Measurements from ENCODE around the gene MAST4. TPM values are rescaled to one million over a fixed set of nuclear protein-coding genes. Genes with fewer than 3 reads are reported as not detected.

The MAST4 gene
- total and polyA plus RNA-seq, 5 donors, result 18.9 to 71.5 (median 52.4) TPM

DNA sequence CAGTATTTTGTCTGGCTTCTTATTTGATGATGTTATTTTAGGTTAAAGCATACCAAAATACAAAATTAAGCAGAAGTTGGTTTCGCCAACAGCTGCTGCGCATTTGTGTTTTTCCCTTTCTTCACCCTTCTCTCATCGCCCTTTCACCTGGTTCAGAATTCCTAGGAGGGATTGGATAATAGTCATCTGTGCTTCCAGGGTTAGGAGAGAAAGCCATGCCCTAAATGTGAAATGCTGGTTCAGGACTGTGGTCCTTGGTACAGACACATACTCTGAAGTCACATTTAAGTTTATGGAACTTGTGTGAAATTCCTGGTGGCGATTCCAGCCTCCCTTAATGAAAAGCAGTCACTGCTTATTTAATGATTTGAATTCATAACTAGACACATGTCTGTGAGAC lies 7.7 kb downstream of the MAST4 start:
- DNase-seq, result no peak
- ATAC-seq, result no peak
- H3K4me1 ChIP-seq (ENCODE audit: control insufficient read depth, insufficient read depth, low read length), result no peaks in the 10 kb centered on the region
- no peak overlapping the region for H3K4me3 ChIP-seq (ENCODE audit: low read length)
- H3K9me3 ChIP-seq (ENCODE audit: control insufficient read depth, low read length), result no peaks in the 10 kb centered on the region
- H3K27me3 ChIP-seq (ENCODE audit: control insufficient read depth, insufficient read depth), result no peaks in the 10 kb centered on the region
- H3K27ac ChIP-seq (ENCODE audit: low read length), result no peak overlapping the region
- 93% methylated on average over 4 of the region's 4 CpGs for WGBS
- intact Hi-C loops (cut with DNase I), result no loop called here

DNA sequence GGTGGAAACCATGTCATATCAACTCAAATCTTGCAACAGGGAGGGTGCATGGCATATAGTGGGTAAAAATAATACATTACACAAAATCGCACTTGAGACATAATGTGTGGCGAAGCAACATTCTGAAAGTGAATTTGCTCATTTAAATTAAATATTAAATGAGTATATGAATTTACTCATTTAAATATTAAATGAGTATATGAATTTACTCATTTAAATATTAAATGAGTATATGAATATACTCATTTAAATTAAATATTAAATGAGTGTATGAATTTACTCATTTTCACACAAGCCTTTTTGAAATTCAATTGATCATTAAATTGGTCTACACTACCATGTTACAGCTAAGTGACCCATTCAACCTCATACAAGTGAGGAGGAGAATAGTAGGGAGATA lies 10.5 kb downstream of the MAST4 start:
- 94% methylated on average over 2 of the region's 2 CpGs for WGBS
- Histone ChIP-seq H3K27ac (ENCODE audit: low read length) (no peak overlapping the region), H3K4me1 (ENCODE audit: control insufficient read depth, insufficient read depth, low read length) (no peaks in the 10 kb centered on the region), H3K4me3 (ENCODE audit: low read length) (no peak overlapping the region), H3K9me3 (ENCODE audit: control insufficient read depth, low read length) (no peaks in the 10 kb centered on the region), H3K27me3 (ENCODE audit: control insufficient read depth, insufficient read depth) (no peaks in the 10 kb centered on the region)
- DNase-seq (no peak), ATAC-seq (no peak)
- intact Hi-C loops (cut with DNase I), result no loop called here

DNA sequence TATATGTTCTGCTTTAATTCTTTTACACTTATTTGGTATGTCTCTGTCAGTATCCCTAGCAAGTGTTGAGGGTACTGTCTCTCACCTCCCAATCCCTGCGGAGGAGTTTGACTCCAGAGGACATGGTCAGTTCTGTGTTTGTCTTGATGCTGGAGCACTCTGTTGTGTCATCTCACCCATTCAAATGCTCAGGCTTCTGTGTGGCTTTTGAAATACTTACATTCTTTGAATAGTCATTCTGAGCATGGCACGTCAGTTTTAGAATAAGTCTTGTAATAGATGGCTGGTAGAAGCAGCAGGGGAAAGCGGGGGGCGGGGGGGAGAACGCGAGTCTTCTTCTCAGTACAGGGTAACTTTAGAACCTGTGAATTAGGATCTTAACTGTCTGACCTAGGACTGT lies 12.3 kb downstream of the MAST4 start:
- intact Hi-C loops (cut with DNase I), result no loop called here

DNA sequence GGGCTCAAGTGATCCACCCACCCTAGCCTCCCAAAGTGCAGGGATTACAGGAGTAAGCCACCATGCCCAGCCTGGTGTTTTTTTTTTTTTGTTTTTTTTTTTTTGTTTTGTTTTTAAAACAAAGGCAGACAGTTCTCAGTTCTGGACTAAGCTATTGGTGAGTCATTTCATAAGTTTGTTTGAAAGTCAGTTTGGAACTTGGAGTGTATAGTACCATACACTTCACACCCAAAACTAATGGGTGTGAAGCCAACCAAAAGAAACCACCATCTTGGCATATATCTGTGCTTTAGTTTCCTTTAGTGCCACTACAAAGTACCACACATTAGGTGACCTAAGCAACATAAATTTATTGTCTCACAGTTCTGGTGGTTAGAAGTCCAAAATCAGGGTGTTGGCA lies 13.4 kb downstream of the MAST4 start:
- no peak overlapping the region for H3K27ac ChIP-seq (ENCODE audit: low read length)
- H3K4me3 ChIP-seq (ENCODE audit: low read length), result no peak overlapping the region
- H3K9me3 ChIP-seq (ENCODE audit: control insufficient read depth, low read length), result no peaks in the 10 kb centered on the region
- no peaks in the 10 kb centered on the region for H3K27me3 ChIP-seq (ENCODE audit: control insufficient read depth, insufficient read depth)
- no peak for DNase-seq
- no peaks in the 10 kb centered on the region for H3K4me1 ChIP-seq (ENCODE audit: control insufficient read depth, insufficient read depth, low read length)
- ATAC-seq, result no peak
- intact Hi-C loops (cut with DNase I), result no loop called here

More for the DNA sequence above, 12.3 kb downstream of the MAST4 start:
- 83% methylated on average over 6 of the region's 6 CpGs for WGBS
- H3K27ac ChIP-seq (ENCODE audit: low read length), result no peak overlapping the region
- ATAC-seq, result no peak
- H3K4me3 ChIP-seq (ENCODE audit: low read length), result no peak overlapping the region
- no peaks in the 10 kb centered on the region for H3K27me3 ChIP-seq (ENCODE audit: control insufficient read depth, insufficient read depth)
- no peaks in the 10 kb centered on the region for H3K4me1 ChIP-seq (ENCODE audit: control insufficient read depth, insufficient read depth, low read length)
- DNase-seq, result no peak
- H3K9me3 ChIP-seq (ENCODE audit: control insufficient read depth, low read length), result no peaks in the 10 kb centered on the region

DNA sequence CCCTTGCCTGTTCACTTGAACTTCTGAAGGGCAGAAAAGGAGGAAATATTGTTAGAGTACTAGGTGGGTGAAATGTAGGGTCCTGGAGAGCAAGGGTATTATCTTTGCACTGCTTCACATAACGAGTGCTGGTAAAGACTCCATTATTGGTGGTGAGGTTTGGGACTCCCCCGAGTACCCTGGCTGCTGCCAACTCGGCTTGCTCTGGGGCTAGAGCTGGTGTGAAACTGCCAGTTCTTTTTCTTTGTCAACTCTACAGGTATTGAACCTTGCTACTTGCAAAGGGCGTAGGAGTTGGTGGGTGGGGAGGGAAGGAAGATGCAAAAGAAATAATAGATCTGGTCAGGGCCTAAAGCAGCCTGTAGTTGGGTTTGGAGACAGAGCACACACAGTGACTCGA lies 16.0 kb downstream of the MAST4 start:
- H3K4me1 ChIP-seq (ENCODE audit: control insufficient read depth, insufficient read depth, low read length), result no peaks in the 10 kb centered on the region
- 73% methylated on average over 5 of the region's 5 CpGs for WGBS
- H3K4me3 ChIP-seq (ENCODE audit: low read length), result no peak overlapping the region
- intact Hi-C loops (cut with DNase I), result no loop called here
- DNase-seq (no peak), ATAC-seq (no peak)
- no peaks in the 10 kb centered on the region for H3K9me3 ChIP-seq (ENCODE audit: control insufficient read depth, low read length)
- no peaks in the 10 kb centered on the region for H3K27me3 ChIP-seq (ENCODE audit: control insufficient read depth, insufficient read depth)
- no peak overlapping the region for H3K27ac ChIP-seq (ENCODE audit: low read length)

DNA sequence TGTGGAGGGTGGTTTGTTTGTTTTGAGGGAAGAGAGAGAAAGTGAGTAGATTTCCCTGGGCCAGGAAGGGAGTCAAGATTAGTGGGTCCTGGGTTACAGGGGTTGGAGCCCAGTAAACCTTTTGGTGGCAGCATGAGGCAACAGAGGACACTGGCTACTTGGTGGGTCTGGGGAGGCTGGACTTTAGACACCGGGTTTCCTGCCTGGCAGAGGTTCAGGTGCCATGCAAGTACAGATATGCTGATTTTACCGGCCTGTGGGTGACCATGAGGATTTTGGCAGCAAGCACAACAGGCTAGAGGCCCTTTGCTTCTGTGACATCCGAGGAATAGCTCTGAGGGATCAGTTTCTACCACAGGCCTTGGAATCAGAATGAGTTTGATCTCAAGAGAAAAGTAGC lies 18.9 kb downstream of the MAST4 start:
- Histone ChIP-seq H3K27me3 (ENCODE audit: control insufficient read depth, insufficient read depth) (no peaks in the 10 kb centered on the region), H3K4me3 (ENCODE audit: low read length) (no peak overlapping the region), H3K27ac (ENCODE audit: low read length) (no peak overlapping the region), H3K4me1 (ENCODE audit: control insufficient read depth, insufficient read depth, low read length) (no peaks in the 10 kb centered on the region), H3K9me3 (ENCODE audit: control insufficient read depth, low read length) (no peaks in the 10 kb centered on the region)
- ATAC-seq, result no peak
- intact Hi-C loops (cut with DNase I), result no loop called here
- WGBS, result 58% methylated on average over 3 of the region's 3 CpGs
- no peak for DNase-seq

DNA sequence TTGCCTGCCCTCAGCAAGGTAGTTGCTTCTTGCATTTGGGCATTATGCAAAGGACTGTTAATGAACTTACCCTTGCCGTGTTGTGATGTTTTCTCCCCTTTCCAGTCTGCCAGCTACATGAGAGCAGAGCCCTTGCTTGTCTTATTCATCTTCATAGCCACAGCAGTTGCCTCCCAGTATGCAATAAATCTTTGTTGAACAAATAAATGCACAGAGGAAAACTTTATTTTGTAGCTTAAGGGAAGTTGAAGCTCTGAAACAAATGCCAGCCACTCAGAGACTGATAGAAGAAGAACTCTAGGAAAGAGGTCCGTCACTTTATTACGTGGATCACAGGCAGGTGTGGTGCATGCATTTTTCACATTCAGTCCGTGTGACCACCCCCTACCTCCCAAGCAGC lies 19.7 kb downstream of the MAST4 start:
- H3K27me3 ChIP-seq (ENCODE audit: control insufficient read depth, insufficient read depth), result no peaks in the 10 kb centered on the region
- H3K9me3 ChIP-seq (ENCODE audit: control insufficient read depth, low read length), result no peaks in the 10 kb centered on the region
- intact Hi-C loops (cut with DNase I), result no loop called here
- H3K4me1 ChIP-seq (ENCODE audit: control insufficient read depth, insufficient read depth, low read length), result no peaks in the 10 kb centered on the region
- 64% methylated on average over 4 of the region's 4 CpGs for WGBS
- ATAC-seq (no peak), DNase-seq (no peak)
- H3K4me3 ChIP-seq (ENCODE audit: low read length), result no peak overlapping the region
- no peak overlapping the region for H3K27ac ChIP-seq (ENCODE audit: low read length)

DNA sequence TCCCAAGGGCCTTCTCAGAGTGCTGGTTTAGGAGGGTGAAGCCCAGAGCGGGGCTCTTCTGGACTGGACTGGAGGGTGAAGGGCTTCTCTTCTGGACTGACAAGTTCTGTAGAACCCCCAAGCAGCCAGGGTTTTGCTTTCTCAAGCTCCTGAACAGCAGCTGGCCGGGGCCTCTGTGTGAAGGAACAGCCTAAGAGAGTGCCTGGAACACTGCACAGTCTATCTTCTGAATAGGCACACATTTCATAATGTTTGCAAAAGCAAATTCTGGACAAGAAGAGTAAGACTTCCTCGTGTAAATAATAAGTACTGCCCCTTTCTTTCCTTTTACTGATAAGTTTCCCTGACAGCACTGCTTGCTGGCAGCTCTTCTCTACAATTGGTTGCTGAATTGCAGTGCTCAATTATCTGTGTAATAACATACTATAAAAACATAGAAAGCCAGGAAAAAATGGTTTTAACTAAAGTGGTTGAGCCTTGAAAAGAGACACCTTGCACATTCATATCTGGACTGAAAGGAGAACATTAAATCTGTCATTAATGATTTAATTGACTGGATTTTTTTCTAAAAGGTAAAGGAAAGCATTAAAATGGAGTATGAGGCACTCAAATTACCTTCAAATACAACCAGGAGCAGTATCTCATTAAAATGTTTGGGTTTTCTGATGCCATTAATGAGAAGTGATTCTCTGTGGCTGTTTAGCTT lies 20.5 kb downstream of the MAST4 start:
- DNase-seq, result peak; percentile 42 to 86 (median 71)
- intact Hi-C loops (cut with DNase I), result no loop called here
- ATAC-seq, result peak; percentile 67 to 82
- no peak overlapping the region for H3K4me3 ChIP-seq (ENCODE audit: low read length)
- H3K27ac ChIP-seq (ENCODE audit: low read length), result peak overlapping the region; percentile 36
- no peaks in the 10 kb centered on the region for H3K27me3 ChIP-seq (ENCODE audit: control insufficient read depth, insufficient read depth)
- WGBS, result 37% methylated on average over 3 of the region's 3 CpGs
- H3K4me1 ChIP-seq (ENCODE audit: control insufficient read depth, insufficient read depth, low read length), result peaks cover 2% of the 10 kb centered on the region
- no peaks in the 10 kb centered on the region for H3K9me3 ChIP-seq (ENCODE audit: control insufficient read depth, low read length)

DNA sequence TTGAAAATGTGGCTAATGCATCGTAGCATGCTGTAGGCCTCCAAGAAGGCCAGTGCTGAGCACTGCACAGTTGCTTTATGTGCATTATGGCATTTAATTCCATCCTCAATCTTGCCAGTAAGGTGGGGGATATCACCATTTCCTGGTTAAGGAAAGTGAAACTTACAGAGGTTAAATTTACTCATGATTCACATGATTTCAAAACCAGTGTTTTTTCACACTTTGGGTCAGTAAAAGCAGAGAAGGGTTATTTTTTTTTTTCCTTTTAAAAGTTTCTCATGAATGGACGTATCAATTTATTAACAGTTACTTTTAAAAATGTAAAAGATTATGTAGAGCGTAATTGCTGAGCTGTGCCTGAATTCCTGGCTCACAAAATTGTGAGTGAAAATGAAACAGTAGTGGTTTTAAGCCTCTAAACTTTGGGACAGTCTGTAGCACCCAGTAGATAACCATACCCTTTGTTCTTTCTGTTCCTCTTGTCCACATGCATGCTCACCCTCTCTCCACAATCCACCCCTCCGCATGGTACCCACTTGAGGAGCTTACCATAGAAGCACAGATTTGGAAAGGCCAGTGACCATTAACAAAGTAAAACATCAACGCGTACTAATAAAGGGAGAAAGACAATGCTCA lies 21.2 kb downstream of the MAST4 start:
- Histone ChIP-seq H3K4me3 (ENCODE audit: low read length) (no peak overlapping the region), H3K4me1 (ENCODE audit: control insufficient read depth, insufficient read depth, low read length) (peaks cover 5% of the 10 kb centered on the region), H3K27ac (ENCODE audit: low read length) (peak overlapping the region; percentile 36), H3K27me3 (ENCODE audit: control insufficient read depth, insufficient read depth) (no peaks in the 10 kb centered on the region), H3K9me3 (ENCODE audit: control insufficient read depth, low read length) (no peaks in the 10 kb centered on the region)
- no peak for ATAC-seq
- intact Hi-C loops (cut with DNase I), result no loop called here
- 68% methylated on average over 6 of the region's 6 CpGs for WGBS
- DNase-seq, result no peak

DNA sequence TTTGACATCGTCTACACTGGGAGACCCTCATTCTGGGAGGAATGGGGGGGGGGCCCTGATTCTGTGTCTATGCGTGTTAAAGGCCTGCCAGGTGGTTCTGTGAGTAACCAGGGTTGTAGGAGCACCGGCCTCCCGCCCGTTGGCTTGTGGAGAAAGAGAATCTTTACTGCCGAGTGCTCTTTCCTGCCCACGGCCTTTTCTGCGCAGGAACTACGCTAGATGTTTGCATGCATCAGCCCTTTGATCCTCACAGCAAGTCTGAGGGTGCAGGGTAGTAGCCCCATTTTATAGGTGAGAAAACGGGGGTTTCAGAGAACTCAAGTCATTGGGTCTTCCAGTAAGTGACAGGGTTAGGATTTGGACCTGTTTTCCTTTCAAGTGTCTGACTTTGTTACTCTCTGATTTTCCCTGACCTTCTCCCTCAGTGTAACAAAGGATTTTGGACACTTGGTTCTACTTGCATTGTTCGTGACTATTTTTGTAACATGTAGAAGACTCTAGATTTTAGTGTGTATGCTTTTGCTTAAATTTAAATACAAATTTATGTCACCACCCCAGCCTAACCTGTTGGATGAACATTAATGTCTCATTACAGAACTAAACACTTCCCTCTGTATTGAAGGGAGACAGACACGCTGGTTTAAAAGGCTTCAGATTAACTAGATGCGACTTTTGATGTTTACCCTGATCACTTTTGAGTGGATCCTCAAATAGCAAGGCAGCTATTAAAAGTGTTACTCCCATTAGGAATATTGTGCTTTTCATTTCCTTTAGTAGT lies 22.0 kb downstream of the MAST4 start:
- intact Hi-C loops (cut with DNase I), result no loop called here
- no peak overlapping the region for H3K4me3 ChIP-seq (ENCODE audit: low read length)
- no peak overlapping the region for H3K27ac ChIP-seq (ENCODE audit: low read length)
- DNase-seq (no peak), ATAC-seq (no peak)
- H3K9me3 ChIP-seq (ENCODE audit: control insufficient read depth, low read length), result no peaks in the 10 kb centered on the region
- H3K27me3 ChIP-seq (ENCODE audit: control insufficient read depth, insufficient read depth), result no peaks in the 10 kb centered on the region
- 83% methylated on average over 13 of the region's 13 CpGs for WGBS
- H3K4me1 ChIP-seq (ENCODE audit: control insufficient read depth, insufficient read depth, low read length), result peaks cover 5% of the 10 kb centered on the region

DNA sequence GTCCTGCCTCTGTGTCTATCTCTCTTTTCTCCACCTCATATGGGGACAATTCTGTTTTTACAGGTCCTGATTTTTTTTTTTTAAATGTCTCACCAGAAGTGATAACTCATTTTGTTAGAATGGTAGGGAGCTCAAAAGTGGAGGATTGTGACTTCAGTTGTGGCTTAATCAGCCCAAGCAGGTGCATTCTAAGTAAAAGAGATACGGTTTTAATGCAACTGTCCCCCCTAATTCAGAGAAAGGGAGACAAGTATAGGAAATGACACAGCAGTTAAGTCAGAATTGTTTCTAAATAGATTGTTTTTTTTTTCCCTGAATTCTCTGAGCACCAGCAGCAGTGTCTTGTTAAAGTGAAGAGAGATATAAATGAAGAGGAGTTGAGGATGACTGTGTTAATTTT lies 24.5 kb downstream of the MAST4 start:
- H3K27ac ChIP-seq (ENCODE audit: low read length), result no peak overlapping the region
- ATAC-seq (no peak), DNase-seq (no peak)
- no peaks in the 10 kb centered on the region for H3K27me3 ChIP-seq (ENCODE audit: control insufficient read depth, insufficient read depth)
- intact Hi-C loops (cut with DNase I), result no loop called here
- 61% methylated on average over 1 of the region's 1 CpG for WGBS
- no peaks in the 10 kb centered on the region for H3K9me3 ChIP-seq (ENCODE audit: control insufficient read depth, low read length)
- peaks cover 5% of the 10 kb centered on the region for H3K4me1 ChIP-seq (ENCODE audit: control insufficient read depth, insufficient read depth, low read length)
- H3K4me3 ChIP-seq (ENCODE audit: low read length), result no peak overlapping the region

All from right cardiac atrium (tissue), 5 donors.